ENCODE measurements around the gene RAPGEF5.

- no peak for TF ChIP-seq CTCF (IDR thresholded peaks at IDR 0.05)
- TF ChIP-seq POLR2AphosphoS5 (IDR thresholded peaks at IDR 0.05), result no peak
- TF ChIP-seq POLR2A (IDR thresholded peaks at IDR 0.05), result no peak
Observed at GRCh38 chr7:22216832-22217475, 140.0 kb downstream of the RAPGEF5 start.

All from stomach (tissue), 4 donors.